HepG2 (cell line): ENCODE data around the gene TCEA3. TPM values are rescaled to one million over a fixed set of nuclear protein-coding genes. Genes with fewer than 3 reads are reported as not detected.

Experiments
- ATAC-seq: fragments of 200-7000 bp; cut with Tn5 transposase; 3 replicates; pipeline ENCODE4 v1.9.1; 2020; ENCODE audit warnings: mild to moderate bottlenecking, moderate library complexity
- BruUV-seq: library from RNA; stranded (reverse); fragments of 400-500 nt; replicated peaks from 2 replicates; lab custom pipeline; 2021; lab: Mats Ljungman, UMichigan
- CTCF ChIA-PET: fragments of 300-600 bp; formaldehyde crosslinking; extraction: SDS; loops from one replicate; lab custom pipeline; 2021; ENCODE audit warnings: low total read pairs, inconsistent platforms, low intra/inter-chr PET ratio; lab: Yijun Ruan, JAX
- POLR2A ChIA-PET: fragments of 350-600 bp; sonication (Branson Sonifier 250); formaldehyde crosslinking; loops from one replicate; lab custom pipeline; 2020; ENCODE audit warnings: antibody characterized with exemption, inconsistent platforms; lab: Yijun Ruan, JAX
- DNase-seq: peaks from one replicate; pipeline ENCODE4 v3.0.0-alpha.2; 2015; ENCODE audit warnings: low spot score
- FAIRE-seq: peaks from 3 replicates; lab custom pipeline; 2011; peaks lifted over from hg19 to GRCh38; lab: Jason Lieb, UNC
- H2AFZ ChIP-seq: one replicate; pipeline ENCODE4 v1.6.1; 2011; ENCODE audit warnings: low read length, inconsistent platforms
- H3K27ac ChIP-seq: fragments of 300-600 bp; 3 replicates; pipeline ENCODE4 v1.8.0; 2011; ENCODE audit warnings: mixed run types, mild to moderate bottlenecking, mixed read lengths, low read length, inconsistent platforms; ENCODE audit not compliant: insufficient read depth; ENCODE audit errors: extremely low read length
- H3K27me3 ChIP-seq, 2 experiments: fragments of 200-600 bp in 1 of 2; 2 replicates in 1 of 2; 3 replicates in 1 of 2; pipeline versions ENCODE4 v1.6.0 to v1.8.0; 2011; ENCODE audit warnings: low read length in 2 of 2, mild to moderate bottlenecking in 2 of 2, moderate library complexity in 2 of 2, inconsistent platforms in 1 of 2; ENCODE audit not compliant: insufficient read depth in 2 of 2, control insufficient read depth in 1 of 2
- H3K36me3 ChIP-seq, 2 experiments: fragments of 200-600 bp in 1 of 2; replicated peaks in 1 of 2; 2 replicates in 1 of 2; 3 replicates in 1 of 2; pipeline versions ENCODE4 v1.5.1 to v1.8.0; 2011; ENCODE audit warnings: low read length in 2 of 2, inconsistent platforms in 1 of 2; ENCODE audit not compliant: insufficient read depth in 2 of 2, control insufficient read depth in 1 of 2
- H3K4me1 ChIP-seq: 2 replicates; pipeline ENCODE4 v1.5.1; 2012; ENCODE audit warnings: low read length, inconsistent platforms; ENCODE audit not compliant: insufficient read depth
- H3K4me2 ChIP-seq: 2 replicates; pipeline ENCODE4 v1.6.0; 2011; ENCODE audit warnings: low read depth, low read length, inconsistent platforms
- H3K4me3 ChIP-seq, 3 experiments: fragments of 200-600 bp in 1 of 3; sonication (generic), shearing (Covaris generic) in 1 of 3; replicated peaks in 1 of 3; 2 replicates each; pipeline ENCODE4 v1.5.1; 2011 to 2016; ENCODE audit warnings: low read length in 3 of 3, inconsistent platforms in 2 of 3, low read depth in 2 of 3, mild to moderate bottlenecking in 2 of 3, control low read depth in 1 of 3, mixed read lengths in 1 of 3; ENCODE audit not compliant: insufficient read depth in 1 of 3
- H3K79me2 ChIP-seq: one replicate; pipeline ENCODE4 v1.6.1; 2011; ENCODE audit warnings: low read length, inconsistent platforms; ENCODE audit not compliant: insufficient read depth
- H3K9ac ChIP-seq: 2 replicates; pipeline ENCODE4 v1.6.0; 2011; ENCODE audit warnings: mild to moderate bottlenecking, low read depth, low read length, inconsistent platforms; ENCODE audit not compliant: insufficient read depth
- H3K9me3 ChIP-seq: 2 replicates; pipeline ENCODE4 v1.5.1; 2012; ENCODE audit warnings: mild to moderate bottlenecking, low read length
- H4K20me1 ChIP-seq: 2 replicates; pipeline ENCODE4 v1.6.0; 2011; ENCODE audit warnings: inconsistent platforms, mild to moderate bottlenecking, low read length, moderate library complexity; ENCODE audit not compliant: insufficient read depth
- CBX5 ChIP-seq: sonication (generic); formaldehyde crosslinking; IDR thresholded peaks from 2 replicates; pipeline ENCODE4 v1.4.0; 2020; ENCODE audit warnings: missing genetic modification reagents, borderline replicate concordance
- ETS1 ChIP-seq: sonication (generic); formaldehyde crosslinking; IDR thresholded peaks from 2 replicates; pipeline ENCODE4 v1.4.0; 2020; ENCODE audit warnings: missing genetic modification reagents
- KAT2B ChIP-seq: fragments of 150-350 bp; IDR thresholded peaks from 2 replicates; pipeline ENCODE4 v1.6.1; 2014; ENCODE audit warnings: low read depth, low read length, borderline replicate concordance
- PHF5A ChIP-seq: IDR thresholded peaks from one replicate; pipeline ENCODE4 v1.6.1; 2018; ENCODE audit warnings: low read depth, missing genetic modification reagents; ENCODE audit not compliant: unreplicated experiment
- PRMT3 ChIP-seq: sonication (generic); formaldehyde crosslinking; IDR thresholded peaks from 2 replicates; pipeline ENCODE4 v1.8.1; 2022; ENCODE audit warnings: low read depth, mild to moderate bottlenecking, moderate library complexity, missing genetic modification reagents, borderline replicate concordance
- RBM39 ChIP-seq: fragments of 200-400 bp; formaldehyde crosslinking; IDR thresholded peaks from one replicate; pipeline ENCODE4 v1.6.1; 2018; ENCODE audit warnings: antibody characterized with exemption, mild to moderate bottlenecking, low read depth, low read length; ENCODE audit not compliant: poor library complexity, severe bottlenecking
- ZFP62 ChIP-seq: sonication (generic); formaldehyde crosslinking; IDR thresholded peaks from 2 replicates; pipeline ENCODE4 v1.4.0; 2020; ENCODE audit warnings: missing genetic modification reagents
- ZNF841 ChIP-seq: sonication (generic); formaldehyde crosslinking; IDR thresholded peaks from 2 replicates; pipeline ENCODE4 v1.8.1; 2023; ENCODE audit warnings: missing genetic modification reagents, borderline replicate concordance
- WGBS: methylation state at CpG from one replicate; pipeline ENCODE4 v1.1.6; 2017; ENCODE audit warnings: low lambda C conversion rate; 5-methylcytosine and 5-hydroxymethylcytosine counted together
- in situ Hi-C: cut with HindIII; loops from 2 replicates; pipeline ENCODE4 v1.10.0; 2017; ENCODE audit warnings: low pct_unique_long_range_greater_than_20kb; ENCODE audit not compliant: extremely low pct_ligation_motif_present
- intact Hi-C: fragments of 100-400 bp; cut with micrococcal nuclease; formaldehyde crosslinking; loops from one replicate; pipeline ENCODE4 v1.10.0; 2022; ENCODE audit not compliant: unreplicated experiment
- polyA plus RNA-seq, 8 experiments: library from polyadenylated mRNA; depleted of rRNA in 3 of 8; stranded (reverse) in 7 of 8; unstranded in 1 of 8; fragments of >200 nt; fragmentation: Illumina TruSeq in 4 of 8; extraction: Trizol in 4 of 8; gene quantifications; 2 replicates each; pipeline versions ENCODE4 v1.2.1 to v1.2.3, GENCODE V29; 2011 to 2016; ENCODE audit warnings: low read depth in 4 of 8, missing spikeins in 1 of 8, mixed read lengths in 1 of 8; ENCODE audit not compliant: insufficient read depth in 1 of 8
- total RNA-seq, 5 experiments: library from RNA; depleted of rRNA; stranded (reverse); fragments of >200 nt; fragmentation: Illumina TruSeq; extraction: Trizol; gene quantifications; 2 replicates each; pipeline ENCODE4 v1.2.3, GENCODE V29; 2016; ENCODE audit warnings: low read depth in 1 of 5
- TF ChIP-seq, protein P1 (sequence below): sonication (generic); formaldehyde crosslinking; IDR thresholded peaks from 2 replicates; pipeline ENCODE4 v1.4.0; 2020; ENCODE audit warnings: low read depth, mild to moderate bottlenecking, missing genetic modification reagents
- TF ChIP-seq, protein P2 (sequence below): sonication (generic); formaldehyde crosslinking; IDR thresholded peaks from 2 replicates; pipeline ENCODE4 v1.4.0; 2020; ENCODE audit warnings: missing genetic modification reagents, borderline replicate concordance

TCEA3 gene
- total and polyA plus RNA-seq, 2 of the 13 experiments (the other 11 are each of a cell fraction or from before 2014, with no cell fraction given), result 55.5 to 84.6 TPM

DNA sequence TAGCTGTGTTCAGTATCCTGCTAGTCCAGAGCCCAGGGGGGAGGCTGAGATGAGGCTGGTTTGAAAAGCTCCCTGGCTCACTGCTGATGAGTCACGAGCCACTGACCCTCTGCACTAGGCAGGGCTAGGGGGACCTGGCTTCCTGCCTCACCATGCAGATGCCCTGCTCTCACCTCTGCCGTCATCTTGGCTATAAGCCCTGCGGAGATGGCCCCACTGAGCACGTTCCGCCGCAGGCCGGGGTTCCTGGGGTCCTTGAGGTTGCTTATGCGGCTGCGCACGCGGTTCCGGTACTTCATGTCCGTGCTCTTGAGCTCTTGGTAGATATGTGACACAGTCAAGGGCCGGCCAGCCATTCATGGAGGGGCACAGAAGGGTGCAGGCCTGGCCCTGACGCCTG lies 30.8 kb downstream of the TCEA3 start:
- H2AFZ ChIP-seq, result no peak overlapping the region
- peaks cover 19 to 39% of the 10 kb centered on the region in 2 experiments for H3K36me3 ChIP-seq
- no peaks in the 10 kb centered on the region for H3K9me3 ChIP-seq
- no peak; the same call in 2 of the 3 replicates for ATAC-seq
- WGBS, result 90% methylated on average over 8 of the region's 15 CpGs
- ChIA-PET CTCF (no interaction called here), POLR2A (interaction anchor here (1.1 kb wide), 1 partner anchor 9 kb away, joined by 3 read pairs; no protein-coding TSS in a partner anchor)
- no peak overlapping the region for H3K4me2 ChIP-seq
- DNase-seq, result no peak
- intact Hi-C loops (no loop called here), in situ Hi-C loops (no loop called here)
- H4K20me1 ChIP-seq, result no peaks in the 10 kb centered on the region
- no peak for FAIRE-seq
- H3K4me1 ChIP-seq, result peaks cover 19% of the 10 kb centered on the region; the same call in 1 of the 2 replicates
- H3K27ac ChIP-seq, result no peak overlapping the region
- no peaks in the 10 kb centered on the region for H3K79me2 ChIP-seq
- H3K27me3 ChIP-seq, result no peaks in the 10 kb centered on the region
- no peak overlapping the region for H3K4me3 ChIP-seq
- TF ChIP-seq CBX5 (no peak), KAT2B (no peak), RBM39 (no peak), ZNF841 (no peak), PRMT3 (no peak), ETS1 (CRISPR knock-in tag) (no peak), PHF5A (no peak), ZFP62 (CRISPR knock-in tag) (no peak)
- TF ChIP-seq, protein P1, sequence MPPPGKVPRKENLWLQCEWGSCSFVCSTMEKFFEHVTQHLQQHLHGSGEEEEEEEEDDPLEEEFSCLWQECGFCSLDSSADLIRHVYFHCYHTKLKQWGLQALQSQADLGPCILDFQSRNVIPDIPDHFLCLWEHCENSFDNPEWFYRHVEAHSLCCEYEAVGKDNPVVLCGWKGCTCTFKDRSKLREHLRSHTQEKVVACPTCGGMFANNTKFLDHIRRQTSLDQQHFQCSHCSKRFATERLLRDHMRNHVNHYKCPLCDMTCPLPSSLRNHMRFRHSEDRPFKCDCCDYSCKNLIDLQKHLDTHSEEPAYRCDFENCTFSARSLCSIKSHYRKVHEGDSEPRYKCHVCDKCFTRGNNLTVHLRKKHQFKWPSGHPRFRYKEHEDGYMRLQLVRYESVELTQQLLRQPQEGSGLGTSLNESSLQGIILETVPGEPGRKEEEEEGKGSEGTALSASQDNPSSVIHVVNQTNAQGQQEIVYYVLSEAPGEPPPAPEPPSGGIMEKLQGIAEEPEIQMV (CRISPR knock-in tag), result no peak
- TF ChIP-seq, protein P2, sequence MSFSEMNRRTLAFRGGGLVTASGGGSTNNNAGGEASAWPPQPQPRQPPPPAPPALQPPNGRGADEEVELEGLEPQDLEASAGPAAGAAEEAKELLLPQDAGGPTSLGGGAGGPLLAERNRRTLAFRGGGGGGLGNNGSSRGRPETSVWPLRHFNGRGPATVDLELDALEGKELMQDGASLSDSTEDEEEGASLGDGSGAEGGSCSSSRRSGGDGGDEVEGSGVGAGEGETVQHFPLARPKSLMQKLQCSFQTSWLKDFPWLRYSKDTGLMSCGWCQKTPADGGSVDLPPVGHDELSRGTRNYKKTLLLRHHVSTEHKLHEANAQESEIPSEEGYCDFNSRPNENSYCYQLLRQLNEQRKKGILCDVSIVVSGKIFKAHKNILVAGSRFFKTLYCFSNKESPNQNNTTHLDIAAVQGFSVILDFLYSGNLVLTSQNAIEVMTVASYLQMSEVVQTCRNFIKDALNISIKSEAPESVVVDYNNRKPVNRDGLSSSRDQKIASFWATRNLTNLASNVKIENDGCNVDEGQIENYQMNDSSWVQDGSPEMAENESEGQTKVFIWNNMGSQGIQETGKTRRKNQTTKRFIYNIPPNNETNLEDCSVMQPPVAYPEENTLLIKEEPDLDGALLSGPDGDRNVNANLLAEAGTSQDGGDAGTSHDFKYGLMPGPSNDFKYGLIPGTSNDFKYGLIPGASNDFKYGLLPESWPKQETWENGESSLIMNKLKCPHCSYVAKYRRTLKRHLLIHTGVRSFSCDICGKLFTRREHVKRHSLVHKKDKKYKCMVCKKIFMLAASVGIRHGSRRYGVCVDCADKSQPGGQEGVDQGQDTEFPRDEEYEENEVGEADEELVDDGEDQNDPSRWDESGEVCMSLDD (CRISPR knock-in tag), result no peak
- no TSS peak for BruUV-seq
- H3K9ac ChIP-seq, result no peak overlapping the region
